Kidney (tissue), 14 donors: Measurements from ENCODE around the gene IFIT2. TPM values are rescaled to one million over a fixed set of nuclear protein-coding genes. Genes with fewer than 3 reads are reported as not detected.

Experiments
- DNase-seq, 5 donors: peaks; one replicate each; pipeline ENCODE4 v3.0.0-alpha.2; 2013 to 2020
- FAIRE-seq: peaks from 2 replicates; lab custom pipeline; 2012; peaks lifted over from hg19 to GRCh38; lab: Jason Lieb, UNC
- H3K27ac ChIP-seq, 2 donors: one replicate each; pipeline ENCODE4 v1.7.0; 2013; ENCODE audit warnings: low read depth in 2 of 2, low read length in 2 of 2, inconsistent platforms in 1 of 2
- H3K27me3 ChIP-seq: one replicate; pipeline ENCODE4 v1.7.1; 2013; ENCODE audit warnings: low read length, inconsistent platforms; ENCODE audit not compliant: control insufficient read depth, insufficient read depth
- H3K36me3 ChIP-seq, 3 donors: one replicate each; pipeline versions ENCODE4 v1.7.0 to v1.7.1; 2013; ENCODE audit warnings: low read length in 3 of 3, control low read depth in 1 of 3, inconsistent platforms in 1 of 3; ENCODE audit not compliant: insufficient read depth in 3 of 3, control insufficient read depth in 2 of 3
- H3K4me1 ChIP-seq, 3 donors: one replicate each; pipeline versions ENCODE4 v1.7.0 to v1.7.1; 2013; ENCODE audit warnings: low read length in 3 of 3, inconsistent platforms in 1 of 3, low read depth in 1 of 3; ENCODE audit not compliant: control insufficient read depth in 2 of 3, insufficient read depth in 2 of 3
- H3K4me3 ChIP-seq, 3 donors: one replicate each; pipeline versions ENCODE4 v1.7.0 to v1.8.1; 2013; ENCODE audit warnings: low read length in 3 of 3, control low read depth in 1 of 3, inconsistent platforms in 1 of 3
- H3K9ac ChIP-seq, 3 donors: one replicate each; pipeline versions ENCODE4 v1.7.0 to v1.7.1; 2013; ENCODE audit warnings: low read length in 3 of 3, control low read depth in 1 of 3, inconsistent platforms in 1 of 3
- H3K9me3 ChIP-seq, 3 donors: one replicate each; pipeline versions ENCODE4 v1.7.0 to v1.7.1; 2013; ENCODE audit warnings: low read length in 3 of 3, control low read depth in 1 of 3, inconsistent platforms in 1 of 3; ENCODE audit not compliant: control insufficient read depth in 2 of 3, insufficient read depth in 1 of 3
- CTCF ChIP-seq: IDR thresholded peaks from 3 replicates; pipeline ENCODE4 v1.5.1; 2012; ENCODE audit warnings: mild to moderate bottlenecking, moderate library complexity, borderline replicate concordance; ENCODE audit not compliant: insufficient read depth; ENCODE audit errors: extremely low read depth
- intact Hi-C: fragments of 100-400 bp; cut with DNase I; formaldehyde crosslinking; loops from one replicate; pipeline ENCODE4 v1.11.1; 2022
- polyA plus RNA-seq: library from polyadenylated mRNA; stranded (reverse); fragments of 350-450 nt; fragmentation: Illumina TruSeq; extraction: RNeasy Lipid Tissue Mini Kit (QIAGEN cat#74804); gene quantifications from one replicate; pipeline ENCODE4 v1.2.3, GENCODE V29; 2014; ENCODE audit warnings: low read depth, low replicate concordance; ENCODE audit not compliant: insufficient read depth
- total RNA-seq: library from RNA; stranded (reverse); fragmentation: NEBNext Ultra II Directional; extraction: Animal tissue kit (Norgen Biotek cat#: 25700); gene quantifications from one replicate; pipeline ENCODE4 v1.2.1, GENCODE V29; 2021
- donor health status: control.
- donor health status: control.
- donor health status: control.
- donor health status: control.
- donor health status: control.
- donor health status: DM: yes; HTN: yes; CAD: no.
- donor health status: Normal renal cell carcinoma (clear cell type).

The IFIT2 gene
- total and polyA plus RNA-seq, 2 donors from 2014 or later, result 6.9 to 12.2 TPM

- Histone ChIP-seq H3K27ac (no peak overlapping the region), H3K9me3 (no peaks in the 10 kb centered on the region), H3K4me1 (peaks cover 3 to 22% (median 9%) of the 10 kb centered on the region in 3 donors), H3K9ac (no peak overlapping the region), H3K4me3 (no peak overlapping the region), H3K36me3 (peaks cover 2 to 14% (median 9%) of the 10 kb centered on the region in 3 donors), H3K27me3 (no peaks in the 10 kb centered on the region)
- TF ChIP-seq CTCF, result no peak
- intact Hi-C loops, result no loop called here
- FAIRE-seq, result no peak
- no peak for DNase-seq
Measured at GRCh38 chr10:89342206-89342958, 40.5 kb downstream of the IFIT2 start.

- TF ChIP-seq CTCF, result no peak
- H3K4me1 ChIP-seq, result peaks cover 10 to 30% (median 15%) of the 10 kb centered on the region in 3 donors
- DNase-seq (no peak), FAIRE-seq (no peak)
- peaks cover 0 to 14% (median 8%) of the 10 kb centered on the region in 3 donors for H3K36me3 ChIP-seq
- H3K4me3 ChIP-seq, result no peak overlapping the region
- intact Hi-C loops, result no loop called here
- H3K27ac ChIP-seq, result no peak overlapping the region
- no peaks in the 10 kb centered on the region for H3K27me3 ChIP-seq
- H3K9ac ChIP-seq, result no peak overlapping the region
- H3K9me3 ChIP-seq, result no peaks in the 10 kb centered on the region
Measured at GRCh38 chr10:89343089-89343767, 41.4 kb downstream of the IFIT2 start.

GRCh38 chr10:89344156-89344555 lies 42.3 kb downstream of the IFIT2 start:
- Histone ChIP-seq H3K27me3 (no peaks in the 10 kb centered on the region), H3K4me3 (no peak overlapping the region), H3K9ac (no peak overlapping the region), H3K27ac (no peak overlapping the region), H3K9me3 (no peaks in the 10 kb centered on the region), H3K36me3 (peaks cover 0 to 7% (median 0%) of the 10 kb centered on the region in 3 donors), H3K4me1 (peaks cover 13 to 40% (median 21%) of the 10 kb centered on the region in 3 donors)
- FAIRE-seq (no peak), DNase-seq (no peak)
- intact Hi-C loops, result no loop called here
- TF ChIP-seq CTCF, result no peak
